K562 (cell line): Measurements from ENCODE around the gene ABLIM1. TPM values are rescaled to one million over a fixed set of nuclear protein-coding genes. Genes with fewer than 3 reads are reported as not detected.

Experiments
- ATAC-seq: fragments of 200-7000 bp; cut with Tn5 transposase; 3 replicates; pipeline ENCODE4 v1.9.1; 2020; ENCODE audit warnings: moderate library complexity
- BruUV-seq: library from RNA; stranded (reverse); fragments of 400-500 nt; replicated peaks from 2 replicates; lab custom pipeline; 2021; lab: Mats Ljungman, UMichigan
- CTCF ChIA-PET: fragments of 300-600 bp; formaldehyde crosslinking; extraction: SDS; loops from one replicate; lab custom pipeline; 2021; ENCODE audit warnings: low intra/inter-chr PET ratio; lab: Yijun Ruan, JAX
- POLR2A ChIA-PET: fragments of 300-600, 350-650 bp; sonication (Branson Sonifier 250); formaldehyde crosslinking; extraction: SDS; loops from one replicate; lab custom pipeline; 2021; ENCODE audit warnings: antibody characterized with exemption, inconsistent platforms; lab: Yijun Ruan, JAX
- DNase-seq, 4 experiments: peaks; one replicate each; pipeline versions ENCODE4 v3.0.0 to v3.0.0-alpha.2; 2011 to 2018; ENCODE audit warnings: low spot score in 3 of 4, mixed read lengths in 3 of 4; ENCODE audit errors: extremely low read depth in 1 of 4
- FAIRE-seq: peaks from 2 replicates; lab custom pipeline; 2011; peaks lifted over from hg19 to GRCh38; lab: Jason Lieb, UNC
- H2AFZ ChIP-seq: 2 replicates; pipeline ENCODE4 v1.6.0; 2011; ENCODE audit warnings: low read depth, low read length, control low read depth, inconsistent platforms
- H3K27ac ChIP-seq: fragments of 200-600 bp; 3 replicates; pipeline ENCODE4 v1.8.0; 2011; ENCODE audit warnings: low read depth, mild to moderate bottlenecking, control low read depth, inconsistent platforms, low read length, moderate library complexity, mixed read lengths; ENCODE audit errors: extremely low read depth
- H3K27me3 ChIP-seq, 2 experiments: fragments of 300-600 bp in 1 of 2; 2 replicates in 1 of 2; 3 replicates in 1 of 2; pipeline versions ENCODE4 v1.6.0 to v1.8.0; 2011; ENCODE audit warnings: inconsistent platforms in 2 of 2, low read length in 2 of 2, mild to moderate bottlenecking in 1 of 2, mixed read lengths in 1 of 2, moderate library complexity in 1 of 2; ENCODE audit not compliant: control insufficient read depth in 2 of 2, insufficient read depth in 2 of 2
- H3K36me3 ChIP-seq: fragments of 300-600 bp; 3 replicates; pipeline ENCODE4 v1.8.0; 2011; ENCODE audit warnings: mild to moderate bottlenecking, low read length, inconsistent platforms; ENCODE audit not compliant: control insufficient read depth, insufficient read depth
- H3K4me1 ChIP-seq, 2 experiments: fragments of 200-600 bp in 1 of 2; replicated peaks in 1 of 2; 2 replicates in 1 of 2; 3 replicates in 1 of 2; pipeline versions ENCODE4 v1.5.1 to v1.8.0; 2011; ENCODE audit warnings: inconsistent platforms in 2 of 2, low read length in 2 of 2, mild to moderate bottlenecking in 1 of 2, mixed read lengths in 1 of 2, moderate library complexity in 1 of 2; ENCODE audit not compliant: control insufficient read depth in 2 of 2, insufficient read depth in 2 of 2
- H3K4me2 ChIP-seq: 2 replicates; pipeline ENCODE4 v1.6.1; 2011; ENCODE audit warnings: low read length, control low read depth, inconsistent platforms, mixed read lengths; ENCODE audit not compliant: insufficient read depth
- H3K4me3 ChIP-seq: fragments of 200-600 bp; sonication (generic), shearing (Covaris generic); 2 replicates; pipeline ENCODE4 v1.5.1; 2016; ENCODE audit warnings: control low read depth, inconsistent platforms
- H3K79me2 ChIP-seq: fragments of 200-600 bp; 3 replicates; pipeline ENCODE4 v1.8.0; 2011; ENCODE audit warnings: low read length, inconsistent platforms; ENCODE audit not compliant: control insufficient read depth, insufficient read depth
- H3K9ac ChIP-seq, 2 experiments: 2 replicates each; pipeline versions ENCODE4 v1.6.0 to v1.6.1; 2011; ENCODE audit warnings: low read depth in 2 of 2, low read length in 2 of 2, control low read depth in 1 of 2, inconsistent platforms in 1 of 2, mild to moderate bottlenecking in 1 of 2, mixed read lengths in 1 of 2; ENCODE audit not compliant: insufficient read depth in 1 of 2
- H3K9me1 ChIP-seq: one replicate; pipeline ENCODE4 v1.6.0; 2011; ENCODE audit warnings: inconsistent platforms, mild to moderate bottlenecking, low read length, moderate library complexity; ENCODE audit not compliant: control insufficient read depth, insufficient read depth
- H3K9me3 ChIP-seq: replicated peaks from 2 replicates; pipeline ENCODE4 v1.5.1; 2011; ENCODE audit warnings: low read depth, low read length, inconsistent platforms; ENCODE audit not compliant: control insufficient read depth, insufficient read depth
- H4K20me1 ChIP-seq: replicated peaks from 2 replicates; pipeline ENCODE4 v1.6.1; 2011; ENCODE audit warnings: low read length, inconsistent platforms, mixed read lengths; ENCODE audit not compliant: control insufficient read depth, insufficient read depth
- COPS2 ChIP-seq: fragments of 450-650 bp; conservative IDR thresholded peaks from 2 replicates; pipeline ENCODE4 v1.6.1; 2016; ENCODE audit warnings: mild to moderate bottlenecking, moderate library complexity
- ILF3 ChIP-seq: fragments of 450-650 bp; IDR thresholded peaks from 2 replicates; pipeline ENCODE4 v1.6.1; 2018; ENCODE audit warnings: antibody characterized with exemption, mild to moderate bottlenecking, moderate library complexity, borderline replicate concordance
- WGBS: fragments of 100-300 bp; shearing (Covaris generic); methylation state at CpG from one replicate; pipeline ENCODE4 v1.1.6; 2016; ENCODE audit warnings: low coverage, mixed read lengths; ENCODE audit not compliant: insufficient coverage; ENCODE audit errors: missing lambda C conversion rate; 5-methylcytosine and 5-hydroxymethylcytosine counted together
- in situ Hi-C: fragments of 300-500 bp; cut with MboI; formaldehyde crosslinking; loops from 4 replicates; pipeline ENCODE4 v1.15.0; 2018; ENCODE audit warnings: inconsistent platforms, mixed read lengths
- intact Hi-C: fragments of 100-400 bp; cut with micrococcal nuclease; formaldehyde crosslinking; loops from 2 replicates; pipeline ENCODE4 v1.14.2; 2022
- polyA plus RNA-seq, 8 experiments: library from polyadenylated mRNA; depleted of rRNA in 4 of 8; stranded (reverse) in 5 of 8; unstranded in 3 of 8; fragments of >200 nt; fragmentation: Nextera tagmentation in 2 of 8; fragmentation: Illumina TruSeq in 1 of 8; extraction: Ambion mirVana in 2 of 8; extraction: Trizol in 1 of 8; gene quantifications; 2 replicates each; pipeline versions ENCODE4 v1.2.1 to v1.2.3, GENCODE V29; 2011 to 2014; ENCODE audit warnings: inconsistent platforms in 1 of 8, missing spikeins in 1 of 8
- total RNA-seq, 7 experiments: library from RNA; depleted of rRNA in 6 of 7; stranded (reverse); fragments of >200 nt in 6 of 7; fragmentation: Illumina TruSeq in 2 of 7; extraction: Trizol in 2 of 7; gene quantifications; 2 replicates each; pipeline versions ENCODE4 v1.2.1 to v1.2.3, GENCODE V29; 2011 to 2021; ENCODE audit warnings: low replicate concordance in 1 of 7
- TF ChIP-seq, protein P1 (sequence below): fragments of 450-650 bp; IDR thresholded peaks from 2 replicates; pipeline ENCODE4 v1.6.1; 2017; ENCODE audit warnings: antibody characterized with exemption

ABLIM1 gene
- total and polyA plus RNA-seq, 9 of the 15 experiments (the other 6 are each of a cell fraction or from before 2014, with no cell fraction given), result 0.07 to 0.49 (median 0.14) TPM; not detected in 6

DNA sequence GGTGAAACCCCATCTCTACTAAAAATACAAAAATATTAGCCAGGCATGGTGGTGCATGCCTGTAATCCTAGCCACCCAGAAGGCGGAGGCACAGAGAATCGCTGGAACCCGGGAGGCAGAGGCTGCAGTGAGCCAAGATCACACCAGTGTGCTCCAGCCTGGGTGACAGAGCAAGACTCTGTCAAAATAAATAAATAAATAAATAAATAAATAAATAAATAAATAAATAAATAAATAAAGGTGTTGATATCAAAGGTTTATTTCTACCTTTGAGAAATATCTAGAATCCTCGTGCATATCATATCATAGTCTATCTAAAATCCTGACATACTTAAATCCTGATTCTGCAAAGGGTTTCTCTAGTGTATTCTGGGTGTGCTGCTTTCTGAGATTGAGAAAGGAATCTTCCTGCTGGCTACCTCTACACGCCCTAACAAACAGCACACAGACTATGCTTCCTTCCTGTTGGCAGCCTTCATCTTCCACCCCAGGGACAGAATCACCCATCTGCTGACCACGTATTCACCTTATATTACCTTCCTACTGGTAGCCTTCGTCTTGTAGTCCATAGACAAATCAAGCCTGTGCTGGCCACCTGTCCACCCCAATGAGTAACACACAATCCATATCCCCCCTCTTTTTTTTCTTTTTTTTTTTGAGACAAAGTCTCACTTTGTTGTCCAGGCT, 8.7 kb downstream of the ABLIM1 start:
- ATAC-seq (no peak), FAIRE-seq (no peak), DNase-seq (no peak)
- no peaks in the 10 kb centered on the region for H3K36me3 ChIP-seq
- no peaks in the 10 kb centered on the region for H3K79me2 ChIP-seq
- 7% methylated on average over 7 of the region's 7 CpGs for WGBS
- H2AFZ ChIP-seq, result no peak overlapping the region
- H3K9me1 ChIP-seq, result no peaks in the 10 kb centered on the region
- BruUV-seq, result no TSS peak
- H3K9ac ChIP-seq, result no peak overlapping the region
- no peaks in the 10 kb centered on the region for H3K9me3 ChIP-seq
- H3K4me3 ChIP-seq, result no peak overlapping the region
- no peaks in the 10 kb centered on the region; a peak in 1 of 5 replicates for H3K27me3 ChIP-seq
- no peaks in the 10 kb centered on the region for H4K20me1 ChIP-seq
- H3K4me2 ChIP-seq, result no peak overlapping the region
- in situ Hi-C loops, result no loop called here
- ChIA-PET CTCF (no interaction called here), POLR2A (no interaction called here)
- TF ChIP-seq ILF3 (no peak), COPS2 (no peak)
- TF ChIP-seq, protein P1, sequence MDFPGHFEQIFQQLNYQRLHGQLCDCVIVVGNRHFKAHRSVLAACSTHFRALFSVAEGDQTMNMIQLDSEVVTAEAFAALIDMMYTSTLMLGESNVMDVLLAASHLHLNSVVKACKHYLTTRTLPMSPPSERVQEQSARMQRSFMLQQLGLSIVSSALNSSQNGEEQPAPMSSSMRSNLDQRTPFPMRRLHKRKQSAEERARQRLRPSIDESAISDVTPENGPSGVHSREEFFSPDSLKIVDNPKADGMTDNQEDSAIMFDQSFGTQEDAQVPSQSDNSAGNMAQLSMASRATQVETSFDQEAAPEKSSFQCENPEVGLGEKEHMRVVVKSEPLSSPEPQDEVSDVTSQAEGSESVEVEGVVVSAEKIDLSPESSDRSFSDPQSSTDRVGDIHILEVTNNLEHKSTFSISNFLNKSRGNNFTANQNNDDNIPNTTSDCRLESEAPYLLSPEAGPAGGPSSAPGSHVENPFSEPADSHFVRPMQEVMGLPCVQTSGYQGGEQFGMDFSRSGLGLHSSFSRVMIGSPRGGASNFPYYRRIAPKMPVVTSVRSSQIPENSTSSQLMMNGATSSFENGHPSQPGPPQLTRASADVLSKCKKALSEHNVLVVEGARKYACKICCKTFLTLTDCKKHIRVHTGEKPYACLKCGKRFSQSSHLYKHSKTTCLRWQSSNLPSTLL, result no peak
- H3K27ac ChIP-seq, result no peak overlapping the region
- H3K4me1 ChIP-seq, result no peaks in the 10 kb centered on the region; a peak in 1 of 5 replicates
- intact Hi-C loops, result no loop called here
